Prostate gland (tissue), 2 donors: ENCODE data around the gene MAP1B. TPM values are rescaled to one million over a fixed set of nuclear protein-coding genes. Genes with fewer than 3 reads are reported as not detected.
"Not testable (repeated sequence)": the region's sequence is repeated elsewhere in the genome, so short reads cannot be mapped to it uniquely, and the experiment has no call there.

Experiments used
- DNase-seq: peaks from one replicate; pipeline ENCODE4 v3.0.0-alpha.2; 2019; ENCODE audit warnings: low spot score
- H3K27ac ChIP-seq, 2 donors: fragments of 200-600 bp; sonication (generic); 2 replicates each; pipeline ENCODE4 v1.5.1; 2017 to 2019
- H3K27me3 ChIP-seq: fragments of 200-600 bp; sonication (generic); replicated peaks from 2 replicates; pipeline ENCODE4 v1.5.1; 2019; ENCODE audit not compliant: insufficient read depth
- H3K36me3 ChIP-seq, 2 donors: fragments of 200-600 bp; sonication (generic); 1 replicate in 1 of 2; 2 replicates in 1 of 2; pipeline versions ENCODE4 v1.5.1 to v1.8.1; 2017 to 2019
- H3K4me1 ChIP-seq: fragments of 200-600 bp; sonication (generic); replicated peaks from 2 replicates; pipeline ENCODE4 v1.5.1; 2019
- H3K4me3 ChIP-seq, 2 donors: fragments of 200-600 bp; sonication (generic); 2 replicates each; pipeline ENCODE4 v1.5.1; 2017 to 2019
- H3K9me3 ChIP-seq: fragments of 200-600 bp; sonication (generic); 2 replicates; pipeline ENCODE4 v1.5.1; 2017
- CTCF ChIP-seq, 4 experiments: fragments of 200-600 bp in 2 of 4; fragments of 450-650 bp in 2 of 4; sonication (generic) in 2 of 4; IDR thresholded peaks; 1 replicate in 3 of 4; 2 replicates in 1 of 4; pipeline ENCODE4 v1.5.1; 2016 to 2019; ENCODE audit warnings: antibody characterized with exemption in 4 of 4, mild to moderate bottlenecking in 2 of 4, moderate library complexity in 2 of 4
- POLR2A ChIP-seq: fragments of 450-650 bp; IDR thresholded peaks from one replicate; pipeline ENCODE4 v1.6.1; 2016; ENCODE audit warnings: antibody characterized with exemption, mild to moderate bottlenecking
- POLR2AphosphoS5 ChIP-seq: sonication (generic); formaldehyde crosslinking; IDR thresholded peaks from one replicate; pipeline ENCODE4 v1.6.1; 2017; ENCODE audit warnings: antibody characterized with exemption
- WGBS: methylation state at CpG from one replicate; pipeline ENCODE4 v1.1.5; 2018; 5-methylcytosine and 5-hydroxymethylcytosine counted together
- intact Hi-C: fragments of 100-400 bp; cut with DNase I; formaldehyde crosslinking; loops from one replicate; pipeline ENCODE4 v1.14.2; 2022
- total RNA-seq, 2 donors: library from RNA; depleted of rRNA; stranded (reverse); fragments of >200 nt; gene quantifications; one replicate each; pipeline ENCODE4 v1.1.0, GENCODE V29; 2016

Gene MAP1B
- total RNA-seq, 2 donors from 2014 or later: 99.6 to 515 TPM

GRCh38 chr5:72082048-72082447 lies 25.2 kb upstream of the MAP1B start:
- TF ChIP-seq POLR2A (no peak), POLR2AphosphoS5 (no peak), CTCF (IDR thresholded peaks at IDR 0.05) (no peak)
- intact Hi-C loops: no loop called here
- 68% methylated on average over 1 of the region's 1 CpG for WGBS
- Histone ChIP-seq H3K36me3 (no peaks in the 10 kb centered on the region), H3K4me1 (no peaks in the 10 kb centered on the region), H3K27ac (no peak overlapping the region), H3K4me3 (no peak overlapping the region), H3K27me3 (no peaks in the 10 kb centered on the region), H3K9me3 (no peaks in the 10 kb centered on the region)
- no peak for DNase-seq

- no peaks in the 10 kb centered on the region for H3K36me3 ChIP-seq
- H3K4me1 ChIP-seq: no peaks in the 10 kb centered on the region
- 78% methylated on average over 4 of the region's 4 CpGs for WGBS
- DNase-seq: no peak
- H3K9me3 ChIP-seq: no peaks in the 10 kb centered on the region
- TF ChIP-seq CTCF (IDR thresholded peaks at IDR 0.05): no peak
- no peak for TF ChIP-seq POLR2AphosphoS5
- no peak for TF ChIP-seq POLR2A
- intact Hi-C loops: no loop called here
- no peak overlapping the region for H3K4me3 ChIP-seq
- no peaks in the 10 kb centered on the region for H3K27me3 ChIP-seq
- H3K27ac ChIP-seq: no peak overlapping the region
Measured at GRCh38 chr5:72084876-72085275, 22.4 kb upstream of the MAP1B start.

- H3K27ac ChIP-seq: no peak overlapping the region
- intact Hi-C loops: no loop called here
- 72% methylated on average over 2 of the region's 2 CpGs for WGBS
Measured at GRCh38 chr5:72085319-72085718, 22.0 kb upstream of the MAP1B start.

GRCh38 chr5:72089713-72090112 lies 17.6 kb upstream of the MAP1B start:
- H3K27me3 ChIP-seq, DNase-seq, H3K27ac ChIP-seq, H3K9me3 ChIP-seq, H3K4me3 ChIP-seq, H3K36me3 ChIP-seq, H3K4me1 ChIP-seq, intact Hi-C loops: not testable (repeated sequence)
- WGBS: 92% methylated on average over 8 of the region's 8 CpGs

More at GRCh38 chr5:72085319-72085718, 22.0 kb upstream of the MAP1B start:
- Histone ChIP-seq H3K36me3 (no peaks in the 10 kb centered on the region), H3K9me3 (no peaks in the 10 kb centered on the region), H3K4me1 (no peaks in the 10 kb centered on the region), H3K4me3 (no peak overlapping the region), H3K27me3 (no peaks in the 10 kb centered on the region)
- TF ChIP-seq POLR2A (no peak), CTCF (IDR thresholded peaks at IDR 0.05) (no peak), POLR2AphosphoS5 (no peak)
- no peak for DNase-seq

- TF ChIP-seq POLR2AphosphoS5: no peak
- TF ChIP-seq POLR2A: no peak
- no peak for TF ChIP-seq CTCF (IDR thresholded peaks at IDR 0.05)
- Histone ChIP-seq H3K4me1 (no peaks in the 10 kb centered on the region), H3K9me3 (no peaks in the 10 kb centered on the region), H3K27ac (no peak overlapping the region), H3K36me3 (no peaks in the 10 kb centered on the region), H3K27me3 (no peaks in the 10 kb centered on the region), H3K4me3 (no peak overlapping the region)
- DNase-seq: no peak
- intact Hi-C loops: no loop called here
- WGBS: 44% methylated on average over 1 of the region's 1 CpG
Measured at GRCh38 chr5:72092074-72092473, 15.2 kb upstream of the MAP1B start.
